HG03196 (cell line): ENCODE measurements around the gene MOV10L1.

Experiments used
- ATAC-seq: cut with Tn5 transposase; IDR thresholded peaks from one replicate; pipeline ENCODE4 v1.9.1; 2021; ENCODE audit not compliant: unreplicated experiment

The MOV10L1 gene

GRCh38 chr22:50173311-50173982 lies 83.6 kb downstream of the MOV10L1 start:
- no peak for ATAC-seq

- ATAC-seq: no peak
Measured at GRCh38 chr22:50173983-50174355, 84.2 kb downstream of the MOV10L1 start.

- no peak for ATAC-seq
Measured at GRCh38 chr22:50174382-50175190, 84.8 kb downstream of the MOV10L1 start.

- ATAC-seq: no peak
Measured at GRCh38 chr22:50175191-50175461, 85.3 kb downstream of the MOV10L1 start.

GRCh38 chr22:50175921-50176849 lies 86.4 kb downstream of the MOV10L1 start:
- no peak for ATAC-seq

- no peak for ATAC-seq
Measured at GRCh38 chr22:50176850-50177536, 87.2 kb downstream of the MOV10L1 start.

- ATAC-seq: no peak
Measured at GRCh38 chr22:50177537-50178470, 88.0 kb downstream of the MOV10L1 start.

- no peak for ATAC-seq
Measured at GRCh38 chr22:50178471-50178864, 88.7 kb downstream of the MOV10L1 start.

- no peak for ATAC-seq
Measured at GRCh38 chr22:50178871-50179869, 89.4 kb downstream of the MOV10L1 start.

GRCh38 chr22:50179937-50180726 lies 90.3 kb downstream of the MOV10L1 start:
- no peak for ATAC-seq

- ATAC-seq: no peak
Measured at GRCh38 chr22:50180727-50181521, 91.1 kb downstream of the MOV10L1 start.

- ATAC-seq: no peak
Measured at GRCh38 chr22:50182176-50183081, 92.6 kb downstream of the MOV10L1 start.

- no peak for ATAC-seq
Measured at GRCh38 chr22:50183141-50183971, 93.5 kb downstream of the MOV10L1 start.

GRCh38 chr22:50184004-50184901 lies 94.4 kb downstream of the MOV10L1 start:
- no peak for ATAC-seq
